NCI-H128 (cell line): Measurements from ENCODE around the gene FGB.

ENCODE experiments used
- DNase-seq: peaks from one replicate; lab custom pipeline; 2025; ENCODE audit not compliant: unreplicated experiment; lab: John Stamatoyannopoulos, UW

FGB gene

GRCh38 chr4:154562697-154563254 is at the start of gene FGB:
TSS of gene FGB (plus strand) at chr4:154563011. CDS start at chr4:154563019, 8 bp downstream.
- no peak for DNase-seq

GRCh38 chr4:154516318-154517029 is 46.3 kb upstream of the FGB start:
- no peak for DNase-seq

GRCh38 chr4:154517591-154517990 is 45.2 kb upstream of the FGB start:
- no peak for DNase-seq

GRCh38 chr4:154519214-154519613 is 43.6 kb upstream of the FGB start:
- no peak for DNase-seq

- no peak for DNase-seq
Measured at GRCh38 chr4:154521607-154522006, 41.2 kb upstream of the FGB start.

- no peak for DNase-seq
Measured at GRCh38 chr4:154526151-154526550, 36.7 kb upstream of the FGB start.

GRCh38 chr4:154527308-154527707 is 35.5 kb upstream of the FGB start:
- no peak for DNase-seq

GRCh38 chr4:154528869-154529268 is 33.9 kb upstream of the FGB start:
- DNase-seq, result no peak

- no peak for DNase-seq
Measured at GRCh38 chr4:154529728-154530519, 32.9 kb upstream of the FGB start.

- no peak for DNase-seq
Measured at GRCh38 chr4:154534296-154534695, 28.5 kb upstream of the FGB start.

GRCh38 chr4:154542271-154542879 is 20.4 kb upstream of the FGB start:
- DNase-seq, result no peak

GRCh38 chr4:154545689-154546088 is 17.1 kb upstream of the FGB start:
- DNase-seq, result no peak

- DNase-seq, result peak; percentile 72
Measured at GRCh38 chr4:154549894-154550790, 12.7 kb upstream of the FGB start, which contains the start of gene PLRG1. TSS of gene PLRG1 (minus strand) at chr4:154550400. CDS start at chr4:154550308, 92 bp downstream.

GRCh38 chr4:154551872-154552686 is 10.7 kb upstream of the FGB start:
- DNase-seq, result no peak

- no peak for DNase-seq
Measured at GRCh38 chr4:154559141-154559493, 3.7 kb upstream of the FGB start.

- DNase-seq, result no peak
Measured at GRCh38 chr4:154559494-154560418, 3.1 kb upstream of the FGB start.

- DNase-seq, result no peak
Measured at GRCh38 chr4:154560419-154560801, 2.4 kb upstream of the FGB start.

- no peak for DNase-seq
Measured at GRCh38 chr4:154560824-154561231, 2.0 kb upstream of the FGB start.

- DNase-seq, result no peak
Measured at GRCh38 chr4:154564311-154564710, 1.5 kb downstream of the FGB start.
